HepG2 (cell line): ENCODE results near the gene IGF2BP3.

Source experiments
- ELF1 ChIP-seq: sonication (generic); formaldehyde crosslinking; IDR thresholded peaks from 2 replicates; pipeline ENCODE4 v1.4.0; 2020; ENCODE audit warnings: missing genetic modification reagents
- JUND ChIP-seq: sonication (generic); formaldehyde crosslinking; IDR thresholded peaks from 2 replicates; pipeline ENCODE4 v1.8.0; 2022; ENCODE audit warnings: mild to moderate bottlenecking, missing genetic modification reagents
- KDM3A ChIP-seq: IDR thresholded peaks from 2 replicates; pipeline ENCODE4 v1.6.1; 2018; ENCODE audit warnings: low read depth, missing compliant biosample characterization
- NR2F1 ChIP-seq, 2 experiments: fragments of 450-650 bp in 1 of 2; formaldehyde crosslinking in 1 of 2; IDR thresholded peaks; 2 replicates each; pipeline versions ENCODE4 v1.5.0 to v1.6.1; 2016 to 2020; ENCODE audit warnings: mild to moderate bottlenecking in 1 of 2, missing compliant biosample characterization in 1 of 2, missing genetic modification reagents in 1 of 2, moderate library complexity in 1 of 2
- SALL2 ChIP-seq: sonication (generic); formaldehyde crosslinking; IDR thresholded peaks from 2 replicates; pipeline ENCODE4 v1.8.1; 2023; ENCODE audit warnings: mild to moderate bottlenecking, missing genetic modification reagents, inconsistent platforms
- TCF7L2 ChIP-seq: IDR thresholded peaks from 2 replicates; pipeline ENCODE4 v1.6.1; 2011; ENCODE audit warnings: mild to moderate bottlenecking, low read depth, low read length, moderate library complexity
- TF ChIP-seq, protein P1 (sequence below): sonication (generic); formaldehyde crosslinking; IDR thresholded peaks from 2 replicates; pipeline ENCODE4 v1.5.0; 2020; ENCODE audit warnings: missing genetic modification reagents
- TF ChIP-seq, protein P2 (sequence below): sonication (generic); formaldehyde crosslinking; IDR thresholded peaks from 2 replicates; pipeline ENCODE4 v1.5.0; 2020; ENCODE audit warnings: mild to moderate bottlenecking, missing genetic modification reagents, moderate library complexity

DNA sequence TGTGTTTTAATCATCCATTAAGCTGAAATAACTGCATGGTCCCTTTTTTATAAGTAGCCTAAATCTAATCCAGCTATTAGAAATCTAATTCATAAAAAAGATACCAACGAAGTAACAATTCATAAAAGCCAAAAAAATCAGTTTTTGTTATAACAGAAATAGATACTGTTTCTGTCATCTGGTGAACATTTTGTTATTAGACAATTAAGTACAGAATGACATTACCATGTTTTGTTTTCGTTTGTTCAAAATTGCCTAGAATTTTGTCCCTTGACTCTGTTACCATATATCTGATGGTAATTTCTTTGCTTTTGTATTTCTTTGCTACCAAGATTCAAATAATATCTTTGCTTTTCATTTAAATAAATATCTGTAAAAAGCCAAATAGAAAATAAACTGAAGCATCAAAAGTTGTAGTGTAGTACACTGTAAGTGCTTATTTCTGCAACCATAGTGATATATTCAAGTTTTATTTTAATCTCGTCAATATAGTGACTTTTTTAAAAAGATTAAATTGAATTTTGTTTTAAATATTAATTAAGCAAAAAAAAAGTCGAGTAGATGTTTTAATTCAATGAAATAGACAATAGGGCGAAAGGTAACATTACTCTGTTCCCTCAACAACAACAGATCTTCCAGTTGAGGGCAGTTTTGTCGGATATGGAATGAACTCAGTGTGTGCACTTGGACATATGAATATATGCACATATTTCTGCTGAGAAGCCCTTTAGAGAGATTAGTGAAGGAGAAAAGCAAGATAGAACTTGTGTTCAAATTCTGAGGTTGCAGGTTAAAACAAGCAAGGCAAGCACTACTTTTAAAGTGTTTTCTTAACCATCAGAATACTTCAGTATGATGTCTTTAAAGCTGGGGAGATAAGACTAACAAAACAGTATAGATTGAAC lies 7.9 kb upstream of the IGF2BP3 start:
- no peak for TF ChIP-seq ELF1 (CRISPR knock-in tag)
- TF ChIP-seq, protein P1, sequence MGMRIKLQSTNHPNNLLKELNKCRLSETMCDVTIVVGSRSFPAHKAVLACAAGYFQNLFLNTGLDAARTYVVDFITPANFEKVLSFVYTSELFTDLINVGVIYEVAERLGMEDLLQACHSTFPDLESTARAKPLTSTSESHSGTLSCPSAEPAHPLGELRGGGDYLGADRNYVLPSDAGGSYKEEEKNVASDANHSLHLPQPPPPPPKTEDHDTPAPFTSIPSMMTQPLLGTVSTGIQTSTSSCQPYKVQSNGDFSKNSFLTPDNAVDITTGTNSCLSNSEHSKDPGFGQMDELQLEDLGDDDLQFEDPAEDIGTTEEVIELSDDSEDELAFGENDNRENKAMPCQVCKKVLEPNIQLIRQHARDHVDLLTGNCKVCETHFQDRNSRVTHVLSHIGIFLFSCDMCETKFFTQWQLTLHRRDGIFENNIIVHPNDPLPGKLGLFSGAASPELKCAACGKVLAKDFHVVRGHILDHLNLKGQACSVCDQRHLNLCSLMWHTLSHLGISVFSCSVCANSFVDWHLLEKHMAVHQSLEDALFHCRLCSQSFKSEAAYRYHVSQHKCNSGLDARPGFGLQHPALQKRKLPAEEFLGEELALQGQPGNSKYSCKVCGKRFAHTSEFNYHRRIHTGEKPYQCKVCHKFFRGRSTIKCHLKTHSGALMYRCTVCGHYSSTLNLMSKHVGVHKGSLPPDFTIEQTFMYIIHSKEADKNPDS (CRISPR knock-in tag): no peak
- TF ChIP-seq KDM3A (CRISPR knock-in tag): no peak
- TF ChIP-seq, protein P2, sequence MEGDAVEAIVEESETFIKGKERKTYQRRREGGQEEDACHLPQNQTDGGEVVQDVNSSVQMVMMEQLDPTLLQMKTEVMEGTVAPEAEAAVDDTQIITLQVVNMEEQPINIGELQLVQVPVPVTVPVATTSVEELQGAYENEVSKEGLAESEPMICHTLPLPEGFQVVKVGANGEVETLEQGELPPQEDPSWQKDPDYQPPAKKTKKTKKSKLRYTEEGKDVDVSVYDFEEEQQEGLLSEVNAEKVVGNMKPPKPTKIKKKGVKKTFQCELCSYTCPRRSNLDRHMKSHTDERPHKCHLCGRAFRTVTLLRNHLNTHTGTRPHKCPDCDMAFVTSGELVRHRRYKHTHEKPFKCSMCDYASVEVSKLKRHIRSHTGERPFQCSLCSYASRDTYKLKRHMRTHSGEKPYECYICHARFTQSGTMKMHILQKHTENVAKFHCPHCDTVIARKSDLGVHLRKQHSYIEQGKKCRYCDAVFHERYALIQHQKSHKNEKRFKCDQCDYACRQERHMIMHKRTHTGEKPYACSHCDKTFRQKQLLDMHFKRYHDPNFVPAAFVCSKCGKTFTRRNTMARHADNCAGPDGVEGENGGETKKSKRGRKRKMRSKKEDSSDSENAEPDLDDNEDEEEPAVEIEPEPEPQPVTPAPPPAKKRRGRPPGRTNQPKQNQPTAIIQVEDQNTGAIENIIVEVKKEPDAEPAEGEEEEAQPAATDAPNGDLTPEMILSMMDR (CRISPR knock-in tag): no peak
- no peak for TF ChIP-seq NR2F1 (CRISPR knock-in tag; IDR thresholded peaks at IDR 0.05)
- TF ChIP-seq SALL2 (CRISPR knock-in tag): no peak
- TF ChIP-seq JUND (CRISPR knock-in tag): no peak
- no peak for TF ChIP-seq TCF7L2
